Kidney glomerular epithelial cell (primary cell): ENCODE results near the gene ARL5A.

Experiments used
- DNase-seq: peaks from one replicate; lab custom pipeline; 2025; lab: John Stamatoyannopoulos, UW

ARL5A gene

GRCh38 chr2:151840216-151841046 lies 12.2 kb upstream of the ARL5A start:
- DNase-seq: no peak

DNA sequence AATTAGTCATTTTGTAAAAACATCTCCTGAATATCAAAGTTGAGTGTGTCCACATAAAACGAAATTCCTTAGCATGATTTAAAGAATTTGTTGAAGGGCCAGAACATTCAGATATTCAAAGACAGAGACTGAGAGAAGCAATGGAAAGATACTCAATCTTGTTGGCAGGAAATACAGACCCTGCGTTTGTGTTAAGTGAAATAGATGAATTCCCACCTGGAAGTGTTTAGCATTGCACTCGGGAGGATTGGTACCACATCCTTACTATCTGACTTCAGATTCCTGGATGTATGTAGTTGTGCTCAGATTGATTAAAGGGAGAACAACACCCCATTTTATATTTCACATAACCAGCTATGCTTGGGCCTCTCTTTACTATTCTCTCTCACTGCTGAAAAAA lies 9.7 kb upstream of the ARL5A start:
- DNase-seq: no peak

GRCh38 chr2:151833984-151834383 lies 5.8 kb upstream of the ARL5A start:
- DNase-seq: no peak

GRCh38 chr2:151830961-151831360 lies 2.7 kb upstream of the ARL5A start:
- DNase-seq: no peak

- DNase-seq: no peak
Measured at GRCh38 chr2:151828890-151829324, 686 bp upstream of the ARL5A start.

GRCh38 chr2:151827564-151828142 lies 568 bp downstream of the ARL5A start:
- DNase-seq: peak; percentile 38

DNA sequence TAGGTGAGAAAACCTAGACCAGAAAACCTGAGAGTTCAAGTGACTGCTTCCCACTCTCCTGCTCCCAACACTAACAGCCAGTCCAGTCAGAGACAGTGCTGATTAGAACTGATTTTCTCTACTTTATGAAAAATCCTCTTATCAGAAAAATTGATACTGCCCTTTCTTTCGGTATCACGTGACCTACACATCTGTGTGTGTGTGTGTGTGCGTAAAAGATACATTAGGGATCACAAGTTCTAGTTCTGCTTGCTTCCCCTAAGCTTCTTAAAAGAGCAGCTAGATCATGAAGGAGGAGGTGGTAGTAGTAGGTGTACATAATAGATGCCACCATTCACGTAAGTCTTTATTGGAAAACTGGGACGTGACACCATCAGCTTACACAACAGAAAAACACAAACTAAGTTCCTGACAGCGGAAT lies 1.5 kb downstream of the ARL5A start:
- DNase-seq: no peak

- DNase-seq: no peak
Measured at GRCh38 chr2:151824886-151825285, 3.3 kb downstream of the ARL5A start.

- no peak for DNase-seq
Measured at GRCh38 chr2:151823651-151824050, 4.6 kb downstream of the ARL5A start.

DNA sequence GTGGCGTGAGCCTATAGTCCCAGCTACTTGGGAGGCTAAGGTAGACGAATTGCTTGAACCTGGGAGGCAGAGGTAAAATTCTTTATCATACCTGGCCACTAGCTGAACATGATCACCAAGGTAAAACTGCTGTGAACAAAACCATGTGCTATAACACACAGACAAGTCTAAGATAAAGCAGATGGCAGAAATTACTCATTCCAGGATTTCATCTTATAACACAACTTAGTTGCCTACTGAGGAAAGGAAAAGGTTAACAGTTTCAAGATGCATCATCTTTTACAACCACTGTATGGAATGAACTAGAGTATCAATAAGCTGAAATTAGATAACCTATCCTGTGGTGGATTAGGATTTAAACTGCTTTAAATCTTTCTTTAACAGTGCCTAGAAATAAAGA lies 8.3 kb downstream of the ARL5A start:
- no peak for DNase-seq

- DNase-seq: no peak
Measured at GRCh38 chr2:151817929-151818328, 10.3 kb downstream of the ARL5A start.

GRCh38 chr2:151816843-151817242 lies 11.4 kb downstream of the ARL5A start:
- DNase-seq: no peak

GRCh38 chr2:151815821-151816489 lies 12.3 kb downstream of the ARL5A start:
- no peak for DNase-seq

- DNase-seq: no peak
Measured at GRCh38 chr2:151810489-151810888, 17.7 kb downstream of the ARL5A start.

GRCh38 chr2:151809073-151809383 lies 19.2 kb downstream of the ARL5A start:
- no peak for DNase-seq

GRCh38 chr2:151808258-151809072 lies 19.8 kb downstream of the ARL5A start:
- DNase-seq: peak; percentile 44

- DNase-seq: no peak
Measured at GRCh38 chr2:151805961-151806360, 22.3 kb downstream of the ARL5A start.

DNA sequence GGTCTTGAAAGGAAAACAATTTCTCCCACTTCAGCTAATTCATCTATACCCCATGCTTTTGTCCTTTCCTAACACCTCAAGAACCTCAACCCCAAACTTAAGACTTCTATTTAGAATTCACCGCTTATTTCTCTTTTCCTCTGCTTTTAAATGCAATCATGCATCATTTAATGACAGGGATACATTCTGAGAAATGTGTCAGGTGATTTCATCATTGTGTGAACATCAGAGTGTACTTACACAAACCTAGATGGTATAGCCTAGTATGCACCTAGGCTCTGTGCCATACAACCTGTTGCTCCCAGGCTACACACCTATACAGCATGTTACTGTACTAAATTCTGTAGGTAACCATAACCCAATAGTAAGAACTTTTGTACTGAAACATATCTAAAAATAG lies 22.9 kb downstream of the ARL5A start:
- DNase-seq: no peak

DNA sequence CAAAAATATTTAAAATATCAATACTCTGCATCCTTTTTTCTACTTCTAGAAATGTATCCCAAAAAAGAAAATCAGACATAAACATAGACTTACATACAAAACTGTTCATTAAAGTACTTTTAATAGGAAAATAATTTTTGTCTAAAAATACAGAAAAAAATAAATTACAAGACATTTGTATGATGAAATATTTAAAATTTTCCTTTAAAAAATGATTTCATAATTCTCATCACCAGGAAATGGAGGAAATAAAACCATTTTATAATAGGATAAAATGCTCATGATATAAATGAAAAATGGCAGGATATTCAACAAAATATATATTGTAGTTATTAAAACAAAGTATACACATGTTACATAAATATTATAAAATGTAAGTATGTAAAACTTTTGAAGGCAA lies 24.4 kb downstream of the ARL5A start:
- DNase-seq: no peak

- no peak for DNase-seq
Measured at GRCh38 chr2:151802315-151802714, 25.9 kb downstream of the ARL5A start.

- no peak for DNase-seq
Measured at GRCh38 chr2:151799886-151800292, 28.3 kb downstream of the ARL5A start.

DNA sequence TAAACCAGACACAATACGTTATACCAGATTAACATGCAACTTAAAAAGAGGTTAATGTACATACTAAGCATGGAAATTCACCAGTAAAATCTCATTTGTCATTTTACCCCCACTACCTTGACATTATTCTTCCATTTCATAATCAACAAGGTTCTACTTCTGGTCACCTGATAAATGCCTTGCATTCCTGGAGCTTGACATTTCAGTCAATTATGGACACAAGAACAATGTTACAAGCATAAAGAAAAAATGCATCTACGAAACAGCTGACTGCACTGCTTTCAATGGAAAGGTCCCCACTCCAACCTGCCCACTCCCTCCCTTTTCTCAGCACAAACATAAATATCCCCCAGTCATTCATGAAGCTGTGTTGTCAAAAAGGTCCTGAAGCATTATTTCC lies 31.4 kb downstream of the ARL5A start:
- DNase-seq: peak; percentile 28
